ENCODE measurements around the gene PRTG.

The PRTG gene

GRCh38 chr15:55710286-55710685 is 32.7 kb downstream of the PRTG start:
- TF ChIP-seq CTCF (IDR thresholded peaks at IDR 0.05) (no peak), ZFX (IDR thresholded peaks at IDR 0.05; ENCODE audit: borderline replicate concordance) (no peak)
- no peak overlapping the region for H3K27ac ChIP-seq

- TF ChIP-seq ZFX (IDR thresholded peaks at IDR 0.05; ENCODE audit: borderline replicate concordance) (no peak), CTCF (IDR thresholded peaks at IDR 0.05) (no peak)
- no peak overlapping the region for H3K27ac ChIP-seq
Measured at GRCh38 chr15:55709458-55709857, 33.5 kb downstream of the PRTG start.

GRCh38 chr15:55708720-55709119 is 34.2 kb downstream of the PRTG start:
- TF ChIP-seq CTCF (IDR thresholded peaks at IDR 0.05) (no peak), ZFX (IDR thresholded peaks at IDR 0.05; ENCODE audit: borderline replicate concordance) (no peak)
- no peak overlapping the region for H3K27ac ChIP-seq

- TF ChIP-seq ZFX (IDR thresholded peaks at IDR 0.05; ENCODE audit: borderline replicate concordance) = no peak
- TF ChIP-seq CTCF (IDR thresholded peaks at IDR 0.05) = no peak
- H3K27ac ChIP-seq = no peak overlapping the region
Measured at GRCh38 chr15:55707951-55708350, 35.0 kb downstream of the PRTG start.

DNA sequence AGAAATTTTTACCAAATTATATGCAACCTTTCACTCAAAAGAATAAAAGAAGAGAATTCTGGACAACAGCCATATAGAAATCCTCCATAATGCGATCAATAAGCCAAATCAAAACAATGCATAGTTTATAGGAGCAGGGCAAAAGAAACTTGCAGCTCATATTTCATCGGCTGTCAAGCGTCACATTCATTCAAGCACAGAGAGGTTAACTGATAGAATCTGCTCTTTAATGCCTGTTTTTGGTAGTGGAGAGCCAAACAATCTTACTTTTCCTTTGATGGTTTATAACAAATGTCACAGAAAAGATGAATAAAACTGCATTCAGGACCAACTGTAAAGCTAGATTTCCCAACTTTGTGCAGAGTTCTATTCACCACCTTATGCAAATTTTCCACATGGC is 35.4 kb downstream of the PRTG start:
- H3K27ac ChIP-seq = no peak overlapping the region
- TF ChIP-seq CTCF (IDR thresholded peaks at IDR 0.05) (no peak), ZFX (IDR thresholded peaks at IDR 0.05; ENCODE audit: borderline replicate concordance) (no peak)

DNA sequence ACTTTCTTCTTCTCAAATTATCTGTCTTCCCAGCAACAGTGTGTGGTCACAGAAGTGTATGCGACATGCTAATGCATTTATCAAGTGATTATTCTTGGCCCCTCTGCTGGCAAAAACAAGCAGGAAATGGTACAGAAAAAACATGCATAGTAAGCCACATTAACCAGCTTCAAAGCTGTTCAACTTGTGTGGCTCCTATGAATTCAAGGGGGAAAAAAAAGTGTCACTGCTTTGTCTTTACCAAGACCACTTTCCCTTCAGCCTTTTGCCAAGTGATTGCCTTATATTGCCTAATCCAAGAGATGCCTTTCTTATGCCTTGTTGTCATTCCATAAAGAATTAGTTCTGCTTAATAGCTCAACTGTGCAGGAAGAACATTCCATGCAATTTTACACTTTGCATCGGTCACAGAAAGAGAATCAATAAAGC is 39.1 kb downstream of the PRTG start:
- H3K27ac ChIP-seq = no peak overlapping the region
- no peak for TF ChIP-seq CTCF (IDR thresholded peaks at IDR 0.05)
- no peak for TF ChIP-seq ZFX (IDR thresholded peaks at IDR 0.05; ENCODE audit: borderline replicate concordance)

- no peak overlapping the region for H3K27ac ChIP-seq
- no peak for TF ChIP-seq ZFX (IDR thresholded peaks at IDR 0.05; ENCODE audit: borderline replicate concordance)
- TF ChIP-seq CTCF (IDR thresholded peaks at IDR 0.05) = no peak
Measured at GRCh38 chr15:55700876-55701275, 42.1 kb downstream of the PRTG start.
